Nucleus accumbens (tissue), 56 donors: ENCODE data around the gene PLCB4.

ENCODE experiments used
- DNase-seq, 56 donors: peaks; one replicate each; lab custom pipeline; 2025; lab: John Stamatoyannopoulos, UW

Gene PLCB4

DNA sequence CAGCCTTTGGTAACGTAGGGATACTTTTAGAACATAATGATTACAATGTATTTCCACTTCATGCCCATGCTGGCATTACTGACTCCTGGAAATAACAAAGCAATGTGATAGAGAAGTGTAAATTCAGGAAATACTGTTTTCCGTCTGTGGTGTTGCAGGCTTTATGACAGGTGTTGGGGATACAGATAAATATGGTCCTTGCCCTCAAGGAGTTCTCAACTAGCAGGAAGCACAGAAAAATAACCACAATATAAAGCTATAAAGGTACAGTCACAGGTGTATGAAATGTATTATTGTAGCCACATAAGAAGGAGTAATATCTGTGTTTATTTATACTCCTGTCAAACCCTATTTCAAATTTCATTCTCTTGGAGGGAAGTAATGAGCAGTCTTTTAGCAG is 432.6 kb downstream of the PLCB4 start:
- no peak for DNase-seq

DNA sequence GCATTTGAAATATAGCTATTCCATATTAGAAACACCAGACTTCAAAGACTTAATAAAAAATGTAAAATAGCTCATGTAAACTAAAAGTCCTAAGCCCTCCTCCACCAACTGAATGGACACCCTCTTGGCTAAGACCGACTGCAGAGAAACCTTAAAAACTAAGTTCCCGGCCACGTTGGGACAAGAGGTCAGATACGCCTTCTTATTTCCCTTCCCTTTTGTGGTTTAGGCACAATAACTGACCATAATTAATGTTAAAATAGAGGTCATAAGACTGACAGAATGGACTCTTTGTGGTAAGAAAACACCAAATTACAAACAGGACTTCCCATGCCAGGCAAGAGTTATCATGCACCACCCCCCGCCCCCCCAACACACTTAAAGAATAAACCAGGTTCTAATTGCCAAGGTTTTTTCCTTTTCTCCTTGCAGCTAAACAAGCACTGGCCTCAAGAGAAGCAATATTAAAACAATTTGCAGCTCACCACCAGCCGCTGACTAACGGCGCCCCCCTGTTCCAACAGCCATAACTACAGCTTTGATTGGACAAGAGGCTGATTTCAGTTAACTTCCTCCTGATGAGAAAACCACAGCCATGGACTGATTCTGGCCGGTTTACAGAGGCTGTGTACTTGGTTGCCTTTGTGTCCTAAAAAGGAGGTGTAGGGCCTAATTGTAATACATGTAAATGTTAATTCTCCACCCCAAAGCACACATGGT is 434.8 kb downstream of the PLCB4 start:
- peak in 1 of 56 donors; percentile 26 for DNase-seq

DNA sequence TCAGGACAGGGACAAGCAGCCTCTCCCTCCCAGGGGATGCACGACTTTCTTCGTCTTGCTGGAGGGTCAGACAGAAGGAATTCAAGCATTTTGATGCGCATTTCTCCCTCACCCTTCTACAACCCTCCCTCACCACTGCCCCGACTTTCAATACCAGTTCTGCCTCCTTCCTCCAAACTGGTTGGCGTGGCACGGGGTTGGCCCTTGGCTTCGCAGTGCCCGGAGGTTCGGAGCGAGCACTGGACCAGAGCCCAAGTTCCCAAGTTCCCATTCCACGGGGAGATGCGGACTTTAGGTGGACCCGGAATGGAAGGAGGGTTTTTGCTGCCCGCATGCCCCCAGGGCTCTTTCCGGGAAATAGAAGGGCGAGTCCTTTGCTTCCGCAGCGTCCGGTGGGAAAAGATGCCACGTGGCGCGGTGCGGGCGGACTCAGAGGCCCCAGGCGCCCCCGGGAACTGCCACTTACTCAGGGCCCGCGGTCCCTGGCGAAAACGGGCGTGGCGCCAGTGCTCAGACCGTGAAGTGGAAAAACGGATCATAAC is 437.5 kb downstream of the PLCB4 start:
- peak in 2 of 56 donors; percentile 8 to 42 for DNase-seq

- peak in 3 of 56 donors; percentile 26 to 42 (median 32) for DNase-seq
Measured at GRCh38 chr20:9506964-9507369, 438.1 kb downstream of the PLCB4 start.

DNA sequence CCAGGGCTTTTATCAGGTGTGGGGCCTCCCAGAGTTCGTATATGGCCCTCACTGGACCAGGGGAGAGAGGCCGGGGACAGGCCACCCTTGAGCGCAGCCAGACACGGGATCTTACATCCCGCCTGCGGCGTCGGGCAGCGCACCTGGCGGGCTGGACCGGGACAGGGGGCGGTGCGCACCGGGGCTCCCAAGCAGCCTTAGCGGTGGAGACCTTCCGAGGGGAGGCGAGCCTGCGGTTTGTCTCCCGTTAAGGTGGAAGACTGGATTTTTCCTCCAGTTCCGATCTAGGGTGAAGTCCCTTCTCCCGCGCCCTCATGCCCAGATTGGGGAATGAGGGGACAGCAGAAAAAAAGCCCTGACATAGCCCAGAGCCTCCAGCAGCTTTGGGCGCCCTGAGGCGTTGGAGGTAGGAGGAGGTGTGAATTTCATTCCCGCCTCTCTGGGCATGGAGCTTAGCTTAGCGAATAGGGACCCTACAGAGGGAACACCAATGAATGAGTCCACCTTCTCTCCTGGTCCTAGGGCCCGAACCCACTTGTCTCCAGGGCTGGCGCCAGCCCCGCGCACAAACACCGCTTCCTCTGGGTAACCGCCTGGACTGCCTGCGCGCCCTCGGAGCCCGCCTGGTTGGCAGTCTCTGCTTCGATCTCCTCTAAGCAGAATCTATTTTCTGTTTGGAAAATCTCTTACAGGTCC is 438.8 kb downstream of the PLCB4 start:
- DNase-seq = no peak

- DNase-seq = no peak
Measured at GRCh38 chr20:9508240-9508661, 439.4 kb downstream of the PLCB4 start.

DNA sequence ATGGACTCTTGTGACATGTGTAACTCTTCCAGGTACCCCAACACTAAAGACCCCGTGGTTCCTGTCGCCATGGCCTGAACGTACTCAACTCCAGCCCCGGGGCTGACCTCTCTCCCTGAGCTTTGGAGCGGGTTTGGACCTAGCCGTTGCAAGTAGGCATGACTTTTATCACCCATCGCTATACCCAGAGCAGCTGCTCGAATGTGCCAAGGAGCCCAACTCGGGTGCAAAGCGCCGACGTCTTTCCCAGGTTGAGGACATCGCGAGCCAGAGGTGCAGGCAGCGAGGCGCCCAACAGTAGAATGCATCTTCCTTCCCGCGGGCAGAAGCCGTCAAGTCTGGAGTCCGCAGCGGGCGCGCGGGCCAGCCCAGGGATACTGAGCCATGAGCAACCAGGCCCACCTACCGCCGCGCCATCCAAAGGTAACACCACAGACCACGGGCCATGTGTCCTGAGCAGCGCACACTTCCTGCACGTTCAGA is 439.9 kb downstream of the PLCB4 start:
- DNase-seq = no peak

DNA sequence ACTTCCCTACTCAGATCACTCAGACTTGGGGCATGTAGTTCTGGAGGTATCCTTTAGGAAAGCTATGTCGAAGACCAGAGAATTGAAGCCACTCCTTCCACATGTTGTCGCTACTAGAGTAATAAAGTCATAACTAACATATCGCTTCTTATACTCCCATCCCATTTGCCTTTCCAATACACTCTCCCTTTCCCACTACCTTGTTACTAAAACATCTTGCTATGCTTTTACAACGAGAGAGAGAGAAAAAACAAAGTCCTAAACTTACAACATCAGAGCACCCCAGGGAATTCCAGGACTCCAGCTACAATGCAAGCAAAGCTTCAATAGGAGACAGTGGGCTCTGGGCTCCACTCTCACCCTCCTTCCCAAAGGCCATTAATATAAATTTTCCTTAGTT is 440.4 kb downstream of the PLCB4 start:
- DNase-seq = no peak

- DNase-seq = no peak
Measured at GRCh38 chr20:9510911-9511310, 442.0 kb downstream of the PLCB4 start.

DNA sequence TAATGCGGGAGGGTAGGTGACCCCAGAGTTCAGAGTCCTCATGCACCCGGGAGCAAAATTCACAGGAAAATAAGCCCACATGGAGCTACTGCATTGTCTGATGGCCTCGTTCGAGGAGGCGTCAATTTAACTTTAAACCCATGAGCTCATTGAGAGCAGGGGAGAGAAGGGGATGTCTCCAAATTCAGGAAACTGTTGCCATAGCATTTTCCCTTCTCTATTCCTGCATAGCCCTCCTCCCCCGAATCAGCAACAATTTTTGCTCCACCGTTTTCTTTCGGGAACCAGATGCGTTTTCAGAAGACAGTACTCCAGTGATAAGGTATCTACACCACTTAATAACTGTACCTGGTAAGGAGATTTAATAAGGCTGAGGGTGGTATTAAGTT is 445.2 kb downstream of the PLCB4 start:
- peak in 9 of 56 donors; percentile 28 to 51 (median 43) for DNase-seq

GRCh38 chr20:9514461-9515213 is 445.8 kb downstream of the PLCB4 start, which contains the start of gene LAMP5:
Gene LAMP5 (plus strand): TSS chr20:9514590. CDS start chr20:9514853, 263 bp downstream.
- peak in 34 of 56 donors; percentile 11 to 65 (median 40) for DNase-seq

DNA sequence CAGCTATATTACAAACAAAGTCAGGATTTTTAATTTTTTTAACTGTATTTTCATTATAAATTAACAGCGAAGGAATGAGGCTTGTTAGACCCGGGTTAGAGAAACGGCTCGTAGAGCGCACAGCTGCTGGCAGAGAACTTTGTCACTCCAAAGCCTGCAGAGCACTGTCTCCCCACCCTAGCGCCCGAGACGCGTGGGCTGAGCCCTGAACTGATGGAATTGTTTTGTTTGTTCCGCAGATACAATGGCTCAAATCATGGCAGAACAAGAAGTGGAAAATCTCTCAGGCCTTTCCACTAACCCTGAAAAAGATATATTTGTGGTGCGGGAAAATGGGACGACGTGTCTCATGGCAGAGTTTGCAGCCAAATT is 446.3 kb downstream of the PLCB4 start:
- peak in 12 of 56 donors; percentile 12 to 59 (median 29) for DNase-seq

DNA sequence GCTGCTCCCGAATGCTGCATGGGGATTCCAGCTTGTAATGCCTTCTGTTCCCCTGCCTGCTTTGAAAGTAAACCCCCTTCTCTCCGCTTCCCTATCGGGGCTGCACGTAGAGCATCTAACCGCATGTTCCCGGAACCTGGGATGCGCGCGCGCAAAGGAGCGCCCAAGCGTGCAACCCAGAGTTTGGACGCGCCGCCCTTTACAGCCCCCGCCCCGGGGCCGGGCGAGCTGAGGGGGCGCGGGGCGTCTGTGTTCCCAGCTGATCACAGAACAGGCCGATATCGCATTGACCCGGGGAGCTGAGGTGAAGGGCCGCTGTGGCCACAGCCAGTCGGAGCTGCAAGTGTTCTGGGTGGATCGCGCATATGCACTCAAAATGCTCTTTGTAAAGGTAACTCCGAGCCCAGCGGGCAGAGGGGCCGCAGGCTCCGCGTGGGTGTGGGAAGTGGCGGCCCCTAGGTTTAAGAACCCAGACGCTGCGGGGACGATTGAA is 446.9 kb downstream of the PLCB4 start:
- peak in 11 of 56 donors; percentile 10 to 48 (median 31) for DNase-seq

- peak in 9 of 56 donors; percentile 19 to 51 (median 31) for DNase-seq
Measured at GRCh38 chr20:9516234-9516871, 447.5 kb downstream of the PLCB4 start.

GRCh38 chr20:9517297-9518162 is 448.6 kb downstream of the PLCB4 start:
- no peak for DNase-seq

DNA sequence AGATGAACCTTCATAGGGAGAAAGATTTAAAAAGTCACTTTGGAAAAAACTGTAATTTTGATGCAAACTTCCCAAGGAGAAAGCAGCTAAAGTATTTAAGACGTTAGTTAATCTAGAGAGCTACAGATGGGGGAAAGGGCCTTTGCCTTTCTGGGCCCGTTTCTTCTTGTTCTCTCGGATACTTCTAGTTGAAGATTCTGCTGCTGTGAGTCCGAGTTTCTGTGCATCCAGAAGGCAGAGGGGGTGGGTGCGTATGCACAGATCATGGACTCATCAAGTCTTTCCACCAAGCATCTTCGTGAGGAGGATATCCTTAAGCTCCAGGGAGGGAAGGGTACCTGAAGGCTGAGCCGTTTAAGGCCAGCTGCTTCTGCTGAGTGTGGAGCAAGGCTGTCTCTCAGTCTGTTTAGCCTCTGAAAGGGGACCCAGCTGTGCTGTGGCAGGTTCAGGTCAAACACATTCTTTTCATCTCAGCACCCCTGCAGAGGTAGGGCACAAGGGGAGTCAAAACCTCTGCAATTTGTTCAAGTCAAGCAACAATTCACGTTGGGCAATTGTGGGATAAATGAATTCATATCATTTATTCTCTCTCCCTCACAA is 449.8 kb downstream of the PLCB4 start:
- no peak for DNase-seq

DNA sequence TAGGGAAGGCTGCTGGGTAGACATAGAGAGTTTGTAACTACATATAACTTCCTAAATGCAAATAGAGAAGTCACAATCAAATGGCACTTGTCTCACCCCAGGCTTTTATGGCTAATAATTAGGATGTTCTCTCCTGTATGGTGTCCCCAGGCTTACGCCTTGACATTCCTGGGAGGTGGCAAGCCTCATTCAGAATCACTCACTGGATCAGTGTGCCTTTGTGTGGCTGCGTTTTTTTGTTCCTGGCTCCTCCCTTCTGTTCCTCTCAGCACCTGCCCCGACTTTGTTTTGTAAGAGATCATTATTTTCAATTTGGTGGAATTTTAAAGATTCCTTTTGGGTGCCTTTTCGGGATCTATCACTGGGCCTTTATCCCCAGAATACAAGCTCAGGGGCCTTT is 451.2 kb downstream of the PLCB4 start:
- peak in 1 of 56 donors; percentile 19 for DNase-seq

- no peak for DNase-seq
Measured at GRCh38 chr20:9523636-9524035, 454.7 kb downstream of the PLCB4 start.
